ENCODE measurements around the gene PLEKHA1.

Gene PLEKHA1

DNA sequence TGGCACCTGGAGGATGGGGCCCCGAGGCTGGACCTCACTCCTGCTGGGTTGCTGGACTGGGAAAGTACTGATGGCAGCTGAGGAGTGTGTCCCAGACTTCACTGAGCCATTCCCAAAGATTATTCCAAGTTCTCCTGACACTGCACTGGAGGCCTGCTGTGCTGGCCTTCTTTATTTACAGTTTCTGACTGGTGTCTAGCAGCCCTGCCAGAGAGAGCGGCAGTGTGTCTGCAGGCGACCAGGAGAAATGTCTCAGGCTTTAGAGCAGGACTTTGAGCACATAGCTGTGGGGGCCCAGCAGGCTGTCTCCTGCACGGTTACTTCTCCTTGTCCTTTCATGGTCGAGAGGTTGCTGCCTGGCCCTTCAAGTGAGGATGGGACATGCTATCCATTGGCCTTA lies 102.9 kb downstream of the PLEKHA1 start:
- no peak for DNase-seq (ENCODE audit: low read depth in 2 of 2)

DNA sequence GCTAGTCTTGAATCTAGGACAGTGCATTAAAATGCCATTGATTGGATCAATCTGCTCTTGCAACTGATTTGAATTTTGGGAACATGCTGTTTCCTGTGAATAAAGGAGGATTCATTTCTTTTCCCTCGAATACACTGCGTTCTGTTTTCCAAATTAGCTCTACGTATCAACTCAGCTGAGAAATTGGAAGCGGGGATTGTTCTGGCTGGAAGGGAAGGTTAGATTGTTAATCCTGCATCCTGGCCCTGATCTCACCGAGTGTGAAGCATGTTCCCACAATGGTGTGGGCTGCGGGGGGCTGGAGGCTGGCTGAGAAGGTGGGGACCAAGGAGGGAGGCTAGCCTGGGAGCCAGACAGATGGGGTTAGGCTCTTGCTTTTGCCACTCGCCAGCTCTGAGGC lies 104.5 kb downstream of the PLEKHA1 start:
- DNase-seq (ENCODE audit: low read depth in 2 of 2): no peak

DNA sequence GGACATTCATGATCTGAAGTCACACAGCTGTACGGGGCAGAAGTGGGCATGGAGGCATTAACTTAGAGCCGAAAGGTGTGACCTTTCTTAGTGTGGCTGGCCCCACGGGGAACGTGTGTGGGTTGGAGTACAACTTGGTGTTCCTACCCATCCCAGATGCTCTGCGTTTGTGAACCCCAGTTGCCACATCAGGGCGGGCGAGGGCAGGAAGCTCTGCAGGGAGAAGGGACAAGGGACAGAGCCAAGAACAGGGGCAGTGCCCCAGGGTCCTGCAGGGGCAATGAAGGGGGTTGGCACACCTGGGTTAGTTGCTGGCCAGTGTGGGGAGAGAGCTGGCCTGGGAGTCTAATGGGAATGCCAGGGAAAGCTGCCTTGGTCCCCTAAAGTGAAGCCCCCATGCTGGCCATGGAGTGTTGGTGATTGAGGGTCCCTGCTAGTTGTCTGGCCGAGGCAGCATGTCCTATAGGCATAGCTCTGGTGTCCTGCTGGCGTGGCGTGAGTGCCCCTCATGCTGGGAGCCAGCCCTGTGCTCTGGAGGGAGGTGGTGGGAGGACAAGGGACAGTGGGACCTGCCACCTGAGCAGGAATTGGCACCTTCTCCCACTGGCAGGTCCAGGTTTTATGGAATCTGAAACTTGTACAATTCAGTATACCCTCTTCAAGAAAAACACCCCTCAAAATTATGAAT lies 105.8 kb downstream of the PLEKHA1 start:
- DNase-seq (ENCODE audit: low read depth in 2 of 2): no peak

DNA sequence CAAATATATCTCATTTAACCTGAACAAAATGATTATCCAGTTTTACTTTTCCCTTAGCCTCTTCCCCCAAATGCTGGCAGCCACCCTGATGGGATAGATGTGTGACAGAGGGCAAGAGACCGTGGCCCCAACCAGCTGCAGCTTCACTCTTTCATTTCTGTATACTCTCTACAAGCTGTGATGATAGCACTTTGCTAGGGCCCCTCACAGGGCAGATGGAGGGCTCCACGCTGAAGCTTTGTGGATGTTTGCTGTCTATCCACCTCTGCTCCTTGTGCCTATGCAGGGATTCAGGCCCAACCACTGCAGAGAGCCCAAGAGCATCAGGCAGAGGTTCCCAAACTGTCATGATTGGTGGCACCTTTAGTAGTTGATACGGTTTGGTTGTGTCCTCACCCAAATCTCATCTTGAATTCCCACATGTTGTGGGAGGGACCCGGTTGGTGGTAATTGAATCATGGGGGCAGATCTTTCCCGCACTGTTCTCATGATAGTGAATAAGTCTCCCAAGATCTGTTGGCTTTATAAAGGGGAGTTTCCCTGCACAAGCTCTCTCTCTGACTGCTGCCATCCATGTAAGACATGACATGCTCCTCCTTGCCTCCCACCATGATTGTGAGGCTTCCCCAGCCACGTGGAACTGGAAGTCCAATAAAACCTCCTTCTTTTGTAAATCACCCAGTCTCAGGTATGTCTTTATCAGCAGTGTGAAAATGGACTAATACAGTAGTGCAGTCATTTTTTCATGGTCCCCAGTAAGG lies 107.0 kb downstream of the PLEKHA1 start:
- DNase-seq (ENCODE audit: low read depth in 2 of 2): no peak
